GM12878 (cell line): ENCODE measurements around the gene MTAP. TPM values are rescaled to one million over a fixed set of nuclear protein-coding genes. Genes with fewer than 3 reads are reported as not detected.

Experiments used
- ATAC-seq: fragments of 200-7000 bp; cut with Tn5 transposase; 3 replicates; pipeline ENCODE4 v1.9.1; 2020; ENCODE audit warnings: mild to moderate bottlenecking, moderate library complexity
- BruUV-seq: library from RNA; stranded (reverse); fragments of 400-500 nt; replicated peaks from 2 replicates; lab custom pipeline; 2021; lab: Mats Ljungman, UMichigan
- CTCF ChIA-PET: fragments of 300-600 bp; sonication (Branson Sonifier 250); formaldehyde crosslinking; extraction: SDS; loops from one replicate; lab custom pipeline; 2021; ENCODE audit warnings: inconsistent platforms; lab: Yijun Ruan, JAX
- POLR2A ChIA-PET: fragments of 350-600 bp; formaldehyde crosslinking; extraction: SDS; loops from one replicate; lab custom pipeline; 2021; ENCODE audit warnings: inconsistent platforms; lab: Charles Lee
- RAD21 ChIA-PET: fragments of 300-600 bp; sonication (Branson Sonifier 250); formaldehyde crosslinking; loops from one replicate; lab custom pipeline; 2023; ENCODE audit warnings: antibody characterized with exemption; ENCODE audit not compliant: unreplicated experiment; lab: Charles Lee
- SMC1A ChIA-PET: fragments of 300-600 bp; sonication (Branson Sonifier 250); formaldehyde crosslinking; loops from one replicate; lab custom pipeline; 2023; ENCODE audit not compliant: unreplicated experiment, uncharacterized antibody; lab: Charles Lee
- DNase-seq: peaks from one replicate; pipeline ENCODE4 v3.0.0-alpha.2; 2011; ENCODE audit warnings: low read depth, low spot score
- FAIRE-seq: peaks from 3 replicates; lab custom pipeline; 2011; peaks lifted over from hg19 to GRCh38; lab: Jason Lieb, UNC
- H2AFZ ChIP-seq: 2 replicates; pipeline ENCODE4 v1.6.0; 2011; ENCODE audit warnings: low read depth, low read length, control low read depth; ENCODE audit not compliant: control insufficient read depth
- H3K27ac ChIP-seq: 2 replicates; pipeline ENCODE4 v1.5.1; 2011; ENCODE audit warnings: control low read depth; ENCODE audit not compliant: control insufficient read depth, insufficient read depth
- H3K27me3 ChIP-seq, 2 experiments: replicated peaks in 1 of 2; 2 replicates each; pipeline versions ENCODE4 v1.6.0 to v1.6.1; 2011; ENCODE audit warnings: low read length in 1 of 2; ENCODE audit not compliant: control insufficient read depth in 2 of 2, insufficient read depth in 2 of 2
- H3K36me3 ChIP-seq, 2 experiments: 2 replicates each; pipeline ENCODE4 v1.5.1; 2011; ENCODE audit warnings: low read length in 1 of 2; ENCODE audit not compliant: control insufficient read depth in 2 of 2, insufficient read depth in 2 of 2
- H3K4me1 ChIP-seq: 2 replicates; pipeline ENCODE4 v1.6.1; 2011; ENCODE audit warnings: mild to moderate bottlenecking, low read length, moderate library complexity, mixed read lengths; ENCODE audit not compliant: control insufficient read depth, insufficient read depth
- H3K4me2 ChIP-seq: 2 replicates; pipeline ENCODE4 v1.6.0; 2011; ENCODE audit warnings: control low read depth; ENCODE audit not compliant: control insufficient read depth, insufficient read depth
- H3K4me3 ChIP-seq: fragments of 200-600 bp; sonication (generic); 2 replicates; pipeline ENCODE4 v1.5.1; 2016
- H3K79me2 ChIP-seq: 2 replicates; pipeline ENCODE4 v1.6.0; 2011; ENCODE audit warnings: low read length; ENCODE audit not compliant: control insufficient read depth, insufficient read depth
- H3K9ac ChIP-seq: 2 replicates; pipeline ENCODE4 v1.8.0; 2011; ENCODE audit warnings: low read length, control low read depth, mixed read lengths; ENCODE audit not compliant: control insufficient read depth, insufficient read depth
- H3K9me3 ChIP-seq: replicated peaks from 3 replicates; pipeline ENCODE4 v1.5.1; 2011; ENCODE audit warnings: mild to moderate bottlenecking, low read length; ENCODE audit not compliant: control insufficient read depth, insufficient read depth
- H4K20me1 ChIP-seq: 2 replicates; pipeline ENCODE4 v1.6.0; 2011; ENCODE audit not compliant: control insufficient read depth, insufficient read depth
- CREB1 ChIP-seq: IDR thresholded peaks from 2 replicates; pipeline ENCODE4 v1.6.1; 2012; ENCODE audit warnings: low read depth, mild to moderate bottlenecking, inconsistent platforms
- CREM ChIP-seq: IDR thresholded peaks from 2 replicates; pipeline ENCODE4 v1.6.1; 2014; ENCODE audit warnings: antibody characterized with exemption, low read depth
- HSF1 ChIP-seq: fragments of 150-350 bp; IDR thresholded peaks from 2 replicates; pipeline ENCODE4 v1.6.1; 2014; ENCODE audit warnings: mild to moderate bottlenecking, low read depth, low read length
- IRF3 ChIP-seq: fragments of 450-650 bp; IDR thresholded peaks from 2 replicates; pipeline ENCODE4 v1.6.1; 2014; ENCODE audit warnings: mild to moderate bottlenecking
- MEF2B ChIP-seq: fragments of 450-650 bp; IDR thresholded peaks from 2 replicates; pipeline ENCODE4 v1.6.1; 2018; ENCODE audit warnings: mild to moderate bottlenecking, moderate library complexity; ENCODE audit not compliant: partially characterized antibody, poor library complexity, severe bottlenecking
- NRF1 ChIP-seq: conservative IDR thresholded peaks from 2 replicates; pipeline ENCODE4 v1.6.1; 2011; ENCODE audit warnings: mild to moderate bottlenecking, low read depth, low read length, improper control_type of control experiment
- PBX3 ChIP-seq: IDR thresholded peaks from 2 replicates; pipeline ENCODE4 v1.6.1; 2011; ENCODE audit warnings: mild to moderate bottlenecking, low read depth, low read length, moderate library complexity; ENCODE audit not compliant: insufficient replicate concordance
- RBBP5 ChIP-seq: fragments of 200-600 bp; sonication (generic); conservative IDR thresholded peaks from 2 replicates; pipeline ENCODE4 v1.6.1; 2016
- SMC3 ChIP-seq: IDR thresholded peaks from 2 replicates; pipeline ENCODE4 v1.6.1; 2011; ENCODE audit warnings: low read length, improper control_type of control experiment, borderline replicate concordance
- SREBF2 ChIP-seq: IDR thresholded peaks from 2 replicates; pipeline ENCODE4 v1.6.1; 2012; ENCODE audit warnings: mild to moderate bottlenecking, low read length
- WGBS: methylation state at CpG from one replicate; pipeline ENCODE4 v1.1.6; 2016; ENCODE audit warnings: low lambda C conversion rate; ENCODE audit not compliant: insufficient replicate concordance, insufficient coverage; ENCODE audit errors: missing lambda C conversion rate; 5-methylcytosine and 5-hydroxymethylcytosine counted together
- in situ Hi-C: fragments of 300-500 bp; cut with MboI; formaldehyde crosslinking; loops from 9 replicates; pipeline ENCODE4 v1.14.3; 2018; ENCODE audit warnings: mixed read lengths
- intact Hi-C: fragments of 100-400 bp; cut with micrococcal nuclease; formaldehyde crosslinking; loops from one replicate; pipeline ENCODE4 v1.14.2; 2022; ENCODE audit not compliant: unreplicated experiment
- polyA plus RNA-seq, 11 experiments: library from polyadenylated mRNA; depleted of rRNA in 4 of 11; unstranded in 6 of 11; stranded (reverse) in 5 of 11; fragments of >200 nt; fragmentation: Nextera tagmentation in 4 of 11; fragmentation: Illumina TruSeq in 1 of 11; extraction: Ambion mirVana in 4 of 11; extraction: Trizol in 1 of 11; gene quantifications; 1 replicate in 1 of 11; 2 replicates in 10 of 11; pipeline versions ENCODE4 v1.2.1 to v1.2.3, GENCODE V29; 2011 to 2016; ENCODE audit warnings: inconsistent platforms in 2 of 11, missing spikeins in 2 of 11, low read depth in 1 of 11
- total RNA-seq, 4 experiments: library from RNA; depleted of rRNA in 3 of 4; stranded (reverse); fragments of >200 nt in 3 of 4; fragmentation: Illumina TruSeq in 1 of 4; extraction: Trizol in 1 of 4; gene quantifications; 2 replicates each; pipeline versions ENCODE4 v1.2.1 to v1.2.3, GENCODE V29; 2013 to 2021
- TF ChIP-seq, protein P1 (sequence below): IDR thresholded peaks from 2 replicates; pipeline ENCODE4 v1.6.1; 2011; ENCODE audit warnings: borderline replicate concordance, low read depth, mild to moderate bottlenecking, moderate library complexity, low read length; ENCODE audit not compliant: insufficient read depth, poor library complexity, severe bottlenecking

Gene MTAP
- total and polyA plus RNA-seq, 10 of the 15 experiments (the other 5 are each of a cell fraction or from before 2014, with no cell fraction given), result 16.4 to 29.9 (median 22.6) TPM

- Histone ChIP-seq H3K9ac (no peak overlapping the region), H3K27me3 (no peaks in the 10 kb centered on the region), H3K4me3 (no peak overlapping the region), H2AFZ (no peak overlapping the region), H3K36me3 (no peaks in the 10 kb centered on the region), H4K20me1 (no peaks in the 10 kb centered on the region), H3K4me1 (peaks cover 8% of the 10 kb centered on the region), H3K9me3 (peaks cover 2% of the 10 kb centered on the region; the same call in 2 of the 3 replicates), H3K79me2 (no peaks in the 10 kb centered on the region), H3K4me2 (no peak overlapping the region), H3K27ac (no peak overlapping the region)
- TF ChIP-seq PBX3 (no peak), MEF2B (no peak), SREBF2 (no peak)
- ATAC-seq (no peak), DNase-seq (no peak), FAIRE-seq (no peak)
- ChIA-PET POLR2A (no interaction called here), RAD21 (no interaction called here), CTCF (no interaction called here), SMC1A (no interaction called here)
- intact Hi-C loops, result no loop called here
- WGBS, result 95% methylated on average over 4 of the region's 4 CpGs
- in situ Hi-C loops, result no loop called here
- no TSS peak for BruUV-seq
These were observed 103.8 kb downstream of the MTAP start for GRCh38 chr9:21906213-21906612.

GRCh38 chr9:21906881-21907280 lies 104.4 kb downstream of the MTAP start:
- H3K27me3 ChIP-seq, result no peaks in the 10 kb centered on the region
- RAD21 ChIA-PET, result no interaction called here
- TF ChIP-seq NRF1 (no peak), RBBP5 (no peak), CREM (no peak), CREB1 (no peak), IRF3 (no peak), HSF1 (no peak), SMC3 (no peak)
- TF ChIP-seq, protein P1, sequence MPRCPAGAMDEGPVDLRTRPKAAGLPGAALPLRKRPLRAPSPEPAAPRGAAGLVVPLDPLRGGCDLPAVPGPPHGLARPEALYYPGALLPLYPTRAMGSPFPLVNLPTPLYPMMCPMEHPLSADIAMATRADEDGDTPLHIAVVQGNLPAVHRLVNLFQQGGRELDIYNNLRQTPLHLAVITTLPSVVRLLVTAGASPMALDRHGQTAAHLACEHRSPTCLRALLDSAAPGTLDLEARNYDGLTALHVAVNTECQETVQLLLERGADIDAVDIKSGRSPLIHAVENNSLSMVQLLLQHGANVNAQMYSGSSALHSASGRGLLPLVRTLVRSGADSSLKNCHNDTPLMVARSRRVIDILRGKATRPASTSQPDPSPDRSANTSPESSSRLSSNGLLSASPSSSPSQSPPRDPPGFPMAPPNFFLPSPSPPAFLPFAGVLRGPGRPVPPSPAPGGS, result no peak
- TF ChIP-seq, all 136 proteins: peak for 0
- DNase-seq, result no peak
- WGBS, result 97% methylated on average over 3 of the region's 3 CpGs
- in situ Hi-C loops, result no loop called here
- POLR2A ChIA-PET, result no interaction called here
- no peak for ATAC-seq
- no peak overlapping the region for H3K9ac ChIP-seq
- no peaks in the 10 kb centered on the region for H4K20me1 ChIP-seq
- H3K36me3 ChIP-seq, result no peaks in the 10 kb centered on the region
- H2AFZ ChIP-seq, result no peak overlapping the region
- H3K9me3 ChIP-seq, result peaks cover 2% of the 10 kb centered on the region; the same call in 2 of the 3 replicates
- no peak overlapping the region for H3K27ac ChIP-seq
- no peaks in the 10 kb centered on the region for H3K79me2 ChIP-seq
- no TSS peak for BruUV-seq
- H3K4me3 ChIP-seq, result no peak overlapping the region
- H3K4me2 ChIP-seq, result no peak overlapping the region
- FAIRE-seq, result no peak
- CTCF ChIA-PET, result no interaction called here
- intact Hi-C loops, result no loop called here
- H3K4me1 ChIP-seq, result peaks cover 1% of the 10 kb centered on the region; the same call in 1 of the 2 replicates
- SMC1A ChIA-PET, result interaction anchor here (0.6 kb wide), 1 partner anchor 213 kb away, joined by 3 read pairs; no protein-coding TSS in a partner anchor
